HG02943 (cell line): Measurements from ENCODE around the gene RAB33A.
A peak's percentile ranks its signal among the peaks of the same experiment; 100 is the strongest.

Source experiments
- ATAC-seq: cut with Tn5 transposase; IDR thresholded peaks from one replicate; pipeline ENCODE4 v1.9.1; 2021; ENCODE audit warnings: mild to moderate bottlenecking, low read depth, moderate library complexity; ENCODE audit not compliant: unreplicated experiment

RAB33A gene

DNA sequence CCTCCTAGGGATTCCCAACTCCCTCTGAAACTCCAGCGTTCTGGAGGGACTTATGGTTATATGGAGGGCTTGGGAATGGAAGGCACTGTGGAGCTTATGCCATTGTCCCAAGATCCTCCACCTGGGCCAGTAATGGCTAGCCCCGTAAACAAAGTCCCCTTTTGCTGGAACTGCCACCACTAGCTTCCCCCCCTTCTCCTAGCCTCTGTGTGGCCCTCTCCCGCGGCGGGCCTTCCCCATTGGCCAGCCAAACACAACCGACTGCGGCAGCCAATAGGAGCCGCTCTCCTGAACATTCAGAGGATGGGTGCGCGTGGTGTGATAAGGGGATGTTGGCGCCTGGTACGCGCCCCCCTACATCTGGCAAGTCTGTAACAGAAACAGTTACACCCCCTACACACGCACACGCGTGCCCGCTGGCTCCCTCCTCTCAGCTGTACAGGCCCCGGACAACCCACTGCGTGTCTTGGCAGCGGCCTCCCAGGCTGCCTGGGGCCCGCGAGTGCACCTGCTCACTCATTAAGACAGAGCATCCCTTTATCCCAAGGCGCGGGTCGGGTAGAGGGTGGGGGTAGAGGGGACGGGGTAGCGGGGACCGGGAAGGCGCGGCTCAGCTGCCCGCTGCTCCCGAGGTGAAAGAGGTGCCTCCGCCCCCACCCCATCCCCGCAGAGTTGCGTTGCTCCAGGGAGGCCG is 863 bp upstream of the RAB33A start:
- ATAC-seq = peak; percentile 67

DNA sequence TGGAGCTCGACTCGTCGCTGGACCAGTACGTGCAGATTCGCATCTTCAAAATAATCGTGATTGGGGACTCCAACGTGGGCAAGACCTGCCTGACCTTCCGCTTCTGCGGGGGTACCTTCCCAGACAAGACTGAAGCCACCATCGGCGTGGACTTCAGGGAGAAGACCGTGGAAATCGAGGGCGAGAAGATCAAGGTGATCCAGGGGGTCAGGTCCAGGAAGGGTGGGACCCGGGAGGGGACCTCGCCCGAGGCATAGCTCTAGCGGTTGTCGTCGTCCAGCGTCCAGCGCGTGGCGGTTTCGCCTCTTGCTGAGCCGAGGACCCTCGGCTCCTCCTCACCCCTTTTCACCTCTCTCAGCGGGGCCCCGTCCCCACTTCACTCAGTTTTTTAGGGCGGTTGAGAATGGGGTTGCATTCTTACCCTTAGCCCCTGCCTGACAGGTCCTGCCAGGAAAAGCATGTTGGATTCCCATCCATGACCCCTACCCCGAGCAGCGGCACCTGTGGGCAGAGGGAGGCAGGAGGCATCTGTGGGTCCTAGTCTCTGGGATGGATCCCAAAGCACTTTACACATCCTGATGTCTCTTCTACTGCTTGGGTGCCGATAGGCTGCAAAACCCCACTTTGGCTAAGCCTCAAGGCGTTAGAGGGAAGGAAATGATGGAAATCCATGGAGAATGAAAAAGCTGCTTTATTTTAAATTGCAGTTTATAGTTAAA is 524 bp downstream of the RAB33A start:
- no peak for ATAC-seq

DNA sequence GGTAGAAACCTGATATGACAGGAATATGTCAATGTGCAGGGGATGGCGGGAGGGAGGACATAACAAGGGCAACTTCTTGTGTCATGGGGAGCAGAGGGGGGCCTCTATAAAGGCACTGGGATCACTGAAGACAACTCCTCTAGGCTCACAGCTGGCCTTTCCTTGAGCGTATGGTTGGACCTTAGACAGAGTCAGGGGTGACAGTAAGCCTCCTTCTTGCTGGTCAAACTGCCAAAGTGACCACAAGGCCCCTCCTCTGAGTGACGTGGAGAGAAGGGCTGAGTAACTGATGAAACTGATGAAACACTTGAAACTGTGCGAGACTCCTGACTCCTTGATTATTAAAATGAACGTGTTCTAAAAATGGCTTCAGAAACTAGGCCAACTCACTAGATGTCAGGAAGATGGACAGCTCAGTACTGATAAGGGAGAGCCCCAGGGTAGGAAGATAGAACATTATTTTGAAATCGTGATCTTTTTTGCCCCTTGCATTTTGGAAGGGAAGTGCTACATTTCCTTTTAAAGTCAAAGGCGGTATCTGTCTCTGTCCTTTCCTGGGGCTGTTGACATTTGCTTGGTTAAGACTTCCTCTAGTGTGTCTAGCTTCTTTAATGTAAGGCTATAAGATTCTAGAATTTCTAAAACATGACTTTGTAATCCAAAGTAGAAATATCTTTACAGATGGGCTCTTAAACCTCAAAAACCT is 1.6 kb downstream of the RAB33A start:
- peak; percentile 30 for ATAC-seq

DNA sequence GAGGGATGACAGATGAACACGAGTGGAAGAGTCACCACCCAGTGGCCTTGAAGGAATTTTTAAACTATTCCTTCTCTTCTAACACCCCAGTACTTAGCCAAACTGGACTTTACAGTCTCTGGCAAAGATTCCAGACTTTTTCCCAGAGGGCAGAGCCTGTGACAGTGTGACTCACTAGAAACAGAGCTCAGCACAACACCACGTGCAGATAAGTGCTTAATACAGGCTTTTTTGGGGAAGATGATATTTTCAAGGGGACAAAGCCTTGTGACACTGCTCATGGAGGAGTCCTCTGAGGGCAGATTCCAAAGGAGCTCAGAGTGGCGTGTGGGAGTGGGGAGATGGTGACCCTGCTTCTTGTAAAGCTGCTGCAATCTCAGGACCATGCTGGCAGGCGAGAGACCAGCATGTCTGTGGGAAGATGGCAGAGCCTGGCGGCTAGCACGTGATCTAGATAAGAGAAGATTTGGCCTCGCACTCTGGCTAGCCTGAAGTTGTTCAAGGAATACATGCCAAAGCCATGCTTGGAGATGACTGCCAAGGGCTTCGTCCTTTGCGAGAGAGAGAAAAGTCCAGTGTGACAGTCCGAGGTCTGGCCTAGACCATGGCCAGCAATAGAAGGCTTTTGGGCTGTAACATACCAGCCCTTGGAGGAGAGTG is 2.4 kb downstream of the RAB33A start:
- no peak for ATAC-seq

DNA sequence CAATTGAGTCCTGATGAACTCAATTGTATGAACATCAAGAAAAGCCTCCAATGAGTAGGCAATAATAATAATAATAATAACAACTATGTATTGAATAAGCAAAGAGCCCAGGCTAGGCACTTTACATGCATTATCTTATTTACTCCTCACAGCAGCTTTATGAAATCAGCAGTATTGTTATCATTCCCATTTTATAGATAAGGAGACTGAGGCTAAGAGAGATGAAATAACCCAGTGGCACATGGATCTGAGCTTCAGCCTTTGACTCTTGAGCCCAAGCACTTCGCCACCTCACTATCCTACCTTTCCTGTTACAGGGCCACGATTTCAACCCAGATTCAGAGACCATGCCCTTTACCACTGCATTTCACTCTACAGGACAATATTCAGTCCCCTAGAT is 3.2 kb downstream of the RAB33A start:
- ATAC-seq = no peak

DNA sequence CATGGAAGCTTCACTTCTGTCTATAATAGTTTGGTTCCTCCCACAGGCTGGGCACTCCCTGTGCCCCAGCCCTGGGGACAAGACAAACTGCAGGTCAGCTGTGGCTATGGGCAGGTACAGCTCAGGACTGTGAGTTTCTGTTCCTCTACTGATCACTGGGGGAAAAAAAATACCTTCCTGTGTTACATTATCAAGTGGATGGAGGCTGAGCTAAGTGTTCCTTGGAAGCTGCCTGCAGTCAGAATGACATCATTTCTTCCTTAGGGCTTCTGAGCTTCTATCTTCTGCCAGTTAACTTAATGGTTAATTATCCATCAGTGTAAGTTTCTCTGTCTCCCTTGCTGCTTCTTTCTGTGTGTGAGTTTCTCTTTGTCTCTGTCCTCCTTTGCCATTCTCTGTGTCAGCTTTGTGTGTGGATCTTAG is 4.6 kb downstream of the RAB33A start:
- ATAC-seq = peak; percentile 80

DNA sequence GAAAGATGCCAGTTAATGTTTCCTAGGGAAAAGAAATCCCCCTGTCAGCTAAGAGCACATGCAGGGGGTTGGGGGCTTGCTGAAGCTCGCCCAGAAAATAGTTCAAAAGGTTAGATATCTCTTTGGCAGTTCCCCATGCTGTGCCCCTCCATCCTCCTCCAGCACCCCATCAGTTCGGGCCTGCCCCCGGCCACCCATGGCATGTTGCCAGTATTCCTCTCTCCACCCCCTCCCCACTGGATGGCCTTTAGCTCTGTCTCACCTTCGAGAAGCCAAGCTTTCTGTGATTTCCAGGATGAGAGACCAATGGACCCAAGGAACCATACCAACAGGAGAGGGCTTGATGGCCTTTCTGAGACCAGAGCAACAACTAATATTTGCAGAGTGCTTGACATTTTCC is 5.2 kb downstream of the RAB33A start:
- no peak for ATAC-seq

DNA sequence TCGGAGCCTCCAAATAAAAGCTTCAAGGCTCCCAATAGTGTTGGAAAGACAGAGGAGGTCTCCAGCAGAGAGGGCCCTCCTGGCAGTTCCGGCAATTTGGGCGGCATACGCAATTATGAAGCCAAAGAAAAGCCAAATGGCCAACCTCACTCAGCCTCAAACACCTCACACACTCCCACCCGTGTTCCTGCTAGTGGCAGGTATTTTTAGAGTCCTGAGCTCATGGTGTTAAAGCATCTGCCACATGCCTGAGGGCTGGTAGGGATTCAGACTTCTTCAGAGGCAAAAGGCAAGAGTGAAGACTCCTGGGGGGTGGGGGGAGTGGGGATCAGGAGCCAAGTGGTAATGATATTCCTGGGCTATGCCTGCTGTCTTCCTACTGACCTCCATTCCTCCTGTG is 7.4 kb downstream of the RAB33A start:
- no peak for ATAC-seq

DNA sequence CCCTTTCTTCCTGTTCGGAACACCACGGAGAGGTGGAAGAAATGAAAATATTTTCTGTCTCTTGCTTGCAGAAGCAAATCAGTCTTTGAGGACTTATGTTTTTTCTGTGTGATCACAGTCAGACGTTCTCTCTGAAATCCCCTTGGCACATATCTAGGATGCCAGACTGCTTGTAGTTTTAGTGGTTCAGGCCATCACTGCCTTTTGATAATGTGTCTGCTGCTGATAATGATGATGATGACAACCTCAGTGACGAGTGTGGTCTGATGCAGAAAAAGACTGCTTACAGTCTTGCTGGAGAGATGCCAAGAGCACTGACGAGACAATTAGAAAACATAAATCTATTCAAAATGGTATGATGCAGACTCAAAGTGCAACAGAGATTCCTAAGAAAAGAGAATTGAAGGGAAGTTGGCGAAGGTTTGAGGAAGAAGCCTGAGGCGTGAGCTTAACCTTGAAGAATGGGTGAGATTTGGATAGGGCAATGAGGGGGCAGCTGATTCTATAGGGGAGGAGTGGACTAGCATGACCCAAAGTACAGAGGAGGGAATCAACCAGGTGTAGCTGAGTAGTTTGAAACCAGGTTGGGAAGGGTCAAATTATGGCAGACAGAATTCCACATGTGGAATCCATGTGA is 7.9 kb downstream of the RAB33A start:
- no peak for ATAC-seq

DNA sequence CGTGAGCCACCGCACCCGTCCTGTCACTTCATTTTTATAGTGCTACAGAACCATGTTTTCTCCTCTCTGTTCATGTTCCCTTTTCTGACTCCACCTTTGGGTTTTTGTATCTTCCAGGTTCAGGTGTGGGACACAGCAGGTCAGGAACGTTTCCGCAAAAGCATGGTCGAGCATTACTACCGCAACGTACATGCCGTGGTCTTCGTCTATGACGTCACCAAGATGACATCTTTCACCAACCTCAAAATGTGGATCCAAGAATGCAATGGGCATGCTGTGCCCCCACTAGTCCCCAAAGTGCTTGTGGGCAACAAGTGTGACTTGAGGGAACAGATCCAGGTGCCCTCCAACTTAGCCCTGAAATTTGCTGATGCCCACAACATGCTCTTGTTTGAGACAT is 12.4 kb downstream of the RAB33A start:
- no peak for ATAC-seq

DNA sequence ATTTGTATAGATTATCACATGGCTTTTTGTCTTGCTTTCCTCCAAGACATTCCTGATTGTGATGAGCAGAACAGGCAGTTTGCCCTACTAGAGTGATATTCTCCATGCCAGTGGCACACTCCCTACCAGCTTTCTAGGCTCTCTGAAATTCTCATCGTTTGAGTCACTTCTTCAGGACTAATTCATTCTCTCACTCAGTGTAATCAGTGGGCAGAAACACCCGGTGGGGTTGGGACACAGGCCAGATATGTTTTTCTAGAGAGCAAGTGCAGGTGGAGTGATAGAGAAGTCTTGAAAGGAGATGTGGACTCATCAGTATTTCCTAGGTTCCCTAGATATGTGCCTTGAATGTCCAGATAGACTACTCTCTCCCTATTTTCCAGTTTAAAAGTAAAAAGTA is 13.1 kb downstream of the RAB33A start:
- no peak for ATAC-seq

DNA sequence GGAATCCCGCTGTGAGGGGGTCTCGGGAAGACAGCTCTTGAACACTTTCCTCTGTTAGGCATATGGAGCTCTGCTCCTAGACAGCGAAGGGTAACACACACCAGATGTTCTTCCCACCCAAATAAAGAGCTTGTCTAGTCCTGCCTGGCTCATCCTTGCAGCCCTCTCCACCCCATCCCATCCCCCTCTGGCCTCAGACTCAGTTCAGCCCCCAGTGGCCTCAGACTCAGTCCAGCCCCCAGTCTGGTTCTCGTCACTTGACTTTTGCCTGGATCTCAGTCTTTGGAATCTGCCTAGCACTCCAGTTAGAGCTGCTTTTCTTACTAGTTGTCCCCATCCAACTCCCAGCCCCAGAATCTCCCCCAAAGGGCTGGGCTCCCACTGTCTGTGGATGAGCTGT is 14.9 kb downstream of the RAB33A start:
- no peak for ATAC-seq

DNA sequence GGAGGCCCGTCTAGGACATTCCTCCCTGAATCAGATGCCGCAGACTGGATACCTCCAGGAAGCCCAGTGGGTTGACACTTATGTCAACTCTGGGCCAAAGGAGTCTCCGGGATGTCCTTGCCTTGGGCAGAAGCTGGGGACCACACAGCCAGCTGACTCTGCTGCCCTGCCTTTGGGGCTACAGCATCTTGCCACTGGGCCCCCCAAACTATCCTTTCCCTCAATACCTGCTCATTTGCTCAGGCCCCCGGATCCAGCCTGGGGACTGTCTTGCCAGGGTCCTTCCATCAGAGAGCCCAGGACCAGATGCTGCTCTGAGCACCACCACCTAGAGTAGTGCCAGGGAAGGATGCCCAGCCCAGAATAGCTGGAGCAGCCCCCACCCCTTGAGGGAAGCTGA is 19.0 kb downstream of the RAB33A start:
- no peak for ATAC-seq

DNA sequence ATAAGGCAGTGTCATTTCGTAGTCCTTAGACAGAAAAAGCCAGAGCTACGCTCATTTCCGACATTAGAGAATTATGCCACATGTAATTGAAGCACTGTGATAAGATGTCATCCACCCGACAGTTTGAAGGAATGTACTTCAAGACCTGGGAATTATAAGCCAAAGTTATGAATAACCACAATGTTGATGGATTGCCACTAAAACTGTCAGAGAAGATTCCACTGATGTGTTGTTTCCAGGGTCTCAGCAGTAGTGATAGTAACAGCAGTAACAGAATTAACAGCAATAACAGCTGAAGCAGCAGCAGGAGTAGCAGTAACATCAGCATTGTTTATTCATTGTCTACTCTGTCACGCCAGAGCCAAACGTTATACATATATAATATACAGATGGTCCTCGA is 24.7 kb downstream of the RAB33A start:
- ATAC-seq = no peak

DNA sequence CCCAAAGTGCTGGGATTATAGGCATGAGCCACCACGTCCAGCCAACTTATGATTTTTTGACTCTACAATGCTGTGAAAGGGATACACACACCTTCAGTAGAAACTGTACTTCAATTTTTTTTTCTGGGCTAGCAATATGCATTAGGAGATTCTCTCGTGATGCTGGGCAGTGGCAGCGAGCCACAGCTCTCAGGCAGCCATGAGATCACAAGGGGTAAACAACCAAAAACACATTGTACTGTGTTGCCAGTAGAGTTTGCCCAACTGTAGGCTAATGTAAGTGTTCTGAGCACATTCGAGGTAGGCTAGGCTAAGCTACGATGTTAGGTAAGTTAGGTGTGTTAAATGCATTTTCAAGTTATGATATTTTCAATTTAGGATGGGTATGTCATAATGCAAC is 25.7 kb downstream of the RAB33A start:
- ATAC-seq = no peak

DNA sequence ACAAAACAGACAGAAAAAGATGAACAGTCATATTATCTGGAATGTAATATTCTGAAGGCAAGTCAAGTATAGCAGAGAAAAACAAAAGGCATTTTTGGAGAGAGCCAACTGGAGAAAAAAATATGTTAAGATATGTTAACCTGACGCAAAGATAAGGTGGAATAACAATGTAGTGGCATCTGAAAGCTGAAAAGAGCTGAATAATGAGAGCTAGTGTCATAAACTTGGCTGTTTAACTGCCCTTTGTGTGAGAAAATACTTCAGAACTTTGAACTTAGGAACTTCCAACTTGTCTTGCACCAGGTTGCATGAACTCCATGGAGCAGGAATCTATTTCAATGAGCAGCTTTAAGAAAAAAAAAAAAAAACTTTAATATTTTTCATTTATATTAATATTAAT is 32.9 kb downstream of the RAB33A start:
- no peak for ATAC-seq

DNA sequence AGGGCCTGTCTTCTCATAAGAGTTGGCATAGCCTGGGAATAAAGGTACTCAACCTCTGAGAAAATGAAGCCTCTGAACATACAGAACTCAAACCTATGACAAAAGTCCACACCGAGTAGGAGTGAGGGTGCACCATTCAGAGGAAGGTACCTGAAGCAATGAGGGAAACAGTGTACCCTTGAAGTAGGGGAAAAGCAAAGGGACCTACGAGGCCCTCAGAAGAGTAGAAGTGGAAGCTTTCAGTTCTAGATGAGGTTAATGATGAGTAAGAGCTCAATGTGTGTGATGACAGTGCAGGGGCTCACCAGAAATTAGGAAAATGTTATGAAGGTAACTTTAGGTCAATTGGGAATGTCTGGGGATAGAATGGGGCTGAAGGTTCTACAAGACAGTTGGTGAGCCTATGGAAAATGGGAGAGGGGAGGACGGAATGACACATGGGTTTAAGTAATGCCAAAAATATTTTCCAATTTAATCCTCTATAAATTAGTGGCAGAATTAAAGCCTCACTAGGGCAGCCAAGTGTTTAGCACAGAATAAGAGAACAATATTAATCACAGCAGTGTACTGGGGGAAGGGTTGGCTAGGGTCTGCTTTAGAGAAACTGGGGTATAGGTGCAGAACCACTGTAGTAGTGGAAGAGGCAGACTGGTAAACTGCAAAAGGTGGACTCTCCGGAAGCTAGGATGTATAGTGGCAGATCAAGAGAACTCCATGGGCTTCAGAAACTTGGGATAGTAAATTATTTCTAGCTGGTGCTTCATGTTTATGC is 39.8 kb downstream of the RAB33A start:
- ATAC-seq = no peak

DNA sequence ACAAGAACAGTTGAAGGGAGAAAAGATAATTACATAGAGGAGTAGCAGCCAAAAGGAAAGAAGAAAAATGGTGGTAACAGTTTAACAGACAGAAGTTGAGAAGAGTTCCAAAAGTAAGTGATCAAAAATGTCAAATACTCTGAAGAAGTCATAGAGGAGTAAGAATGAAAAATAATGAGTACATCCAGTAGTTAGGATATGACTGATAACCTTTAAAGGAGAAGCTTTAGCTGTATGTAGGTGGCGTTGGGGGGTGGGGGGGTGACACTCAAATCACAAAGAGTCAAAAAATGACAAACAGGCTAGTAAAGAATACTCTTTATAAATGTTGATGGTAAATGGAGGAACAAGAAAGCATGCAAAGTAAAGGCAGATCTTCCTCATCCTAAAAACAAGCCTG is 40.6 kb downstream of the RAB33A start:
- ATAC-seq = no peak

DNA sequence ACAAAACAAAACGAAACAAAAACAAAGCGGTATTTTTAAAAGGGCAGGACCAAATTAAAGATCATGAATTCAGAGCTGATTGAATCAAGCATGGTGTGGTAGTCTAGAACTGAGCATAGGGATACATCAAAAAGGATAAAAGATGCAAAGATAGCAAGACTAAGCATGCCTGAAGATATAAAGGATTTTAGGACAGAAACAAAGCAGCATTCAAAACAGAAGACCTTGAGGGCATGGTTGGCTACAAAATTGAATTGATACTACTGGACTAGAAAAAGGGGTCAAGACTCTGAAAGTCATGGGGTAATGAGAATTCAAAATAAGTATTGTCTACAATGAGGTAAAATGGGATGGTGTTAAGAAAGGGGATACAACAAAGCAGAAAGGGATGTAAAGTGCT is 41.6 kb downstream of the RAB33A start:
- no peak for ATAC-seq

DNA sequence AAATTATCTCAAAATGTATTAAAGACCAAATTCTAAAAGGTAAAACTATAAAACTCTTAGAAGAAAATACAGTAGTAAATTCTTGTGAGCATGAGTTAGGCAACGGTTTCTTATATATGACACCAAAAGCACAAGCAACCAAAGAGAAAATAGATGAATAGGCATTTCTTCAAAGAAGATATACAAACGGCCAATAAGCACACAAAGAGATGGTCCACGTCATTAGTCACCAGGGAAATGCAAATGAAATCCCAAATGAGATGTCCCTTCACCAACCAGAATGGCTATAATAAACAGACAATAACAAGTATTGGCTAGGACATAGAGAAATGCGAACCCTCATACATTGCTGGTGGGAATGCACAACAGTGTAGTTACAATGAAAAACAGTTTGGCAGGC is 44.6 kb downstream of the RAB33A start:
- ATAC-seq = no peak
